PC-9 (cell line): ENCODE results near the gene MOK. TPM values are rescaled to one million over a fixed set of nuclear protein-coding genes. Genes with fewer than 3 reads are reported as not detected.
"Not testable (repeated sequence)": the region's sequence is repeated elsewhere in the genome, so short reads cannot be mapped to it uniquely, and the experiment has no call there.

ENCODE experiments used
- BruUV-seq: library from RNA; stranded (reverse); fragments of 400-500 nt; replicated peaks from 2 replicates; lab custom pipeline; 2021; lab: Mats Ljungman, UMichigan
- CTCF ChIA-PET: fragments of 300-600 bp; sonication (Branson Sonifier 250); formaldehyde crosslinking; loops from one replicate; lab custom pipeline; 2022; ENCODE audit warnings: antibody characterized with exemption; lab: Charles Lee
- POLR2A ChIA-PET: fragments of 300-600 bp; sonication (Branson Sonifier 250); formaldehyde crosslinking; loops from one replicate; lab custom pipeline; 2022; ENCODE audit warnings: antibody characterized with exemption; ENCODE audit not compliant: unreplicated experiment; lab: Charles Lee
- DNase-seq, 2 experiments: peaks; one replicate each; pipeline versions ENCODE4 v3.0.0 to v3.0.0-alpha.2; 2015 to 2022; ENCODE audit warnings: mixed read lengths in 1 of 2
- H2AFZ ChIP-seq: fragments of 200-600 bp; sonication (generic); 2 replicates; pipeline ENCODE4 v1.8.1; 2017; ENCODE audit warnings: antibody characterized with exemption
- H3F3A ChIP-seq: fragments of 200-600 bp; sonication (generic); 2 replicates; pipeline ENCODE4 v1.8.1; 2017; ENCODE audit warnings: antibody characterized with exemption, mild to moderate bottlenecking, low read depth; ENCODE audit not compliant: insufficient read depth
- H3K27ac ChIP-seq: fragments of 200-600 bp; sonication (generic); 2 replicates; pipeline ENCODE4 v1.6.1; 2016; ENCODE audit warnings: mixed run types
- H3K27me3 ChIP-seq: fragments of 200-600 bp; sonication (generic); 2 replicates; pipeline ENCODE4 v1.6.1; 2016; ENCODE audit warnings: low read depth, mixed run types; ENCODE audit not compliant: insufficient read depth
- H3K36me3 ChIP-seq: fragments of 200-600 bp; sonication (generic); 2 replicates; pipeline ENCODE4 v1.6.1; 2016; ENCODE audit warnings: low read depth, mixed run types
- H3K4me1 ChIP-seq: fragments of 200-600 bp; sonication (generic); replicated peaks from 2 replicates; pipeline ENCODE4 v1.6.1; 2016; ENCODE audit warnings: mixed run types; ENCODE audit not compliant: insufficient read depth
- H3K4me2 ChIP-seq: fragments of 200-600 bp; sonication (generic); 2 replicates; pipeline ENCODE4 v1.6.1; 2017; ENCODE audit warnings: mixed run types
- H3K4me3 ChIP-seq: fragments of 200-600 bp; sonication (generic); 2 replicates; pipeline ENCODE4 v1.6.1; 2016; ENCODE audit warnings: mixed run types
- H3K79me2 ChIP-seq: fragments of 200-600 bp; sonication (generic); 2 replicates; pipeline ENCODE4 v1.6.1; 2017; ENCODE audit warnings: low read depth, mixed run types
- H3K9me2 ChIP-seq: fragments of 200-600 bp; sonication (generic); 2 replicates; pipeline ENCODE4 v1.8.1; 2017; ENCODE audit warnings: mild to moderate bottlenecking; ENCODE audit not compliant: insufficient read depth
- H3K9me3 ChIP-seq: fragments of 200-600 bp; sonication (generic); 2 replicates; pipeline ENCODE4 v1.8.1; 2016; ENCODE audit warnings: low read depth; ENCODE audit not compliant: insufficient read depth
- H4K20me1 ChIP-seq: fragments of 200-600 bp; sonication (generic); 2 replicates; pipeline ENCODE4 v1.8.1; 2017; ENCODE audit not compliant: insufficient read depth
- CTCF ChIP-seq: fragments of 200-600 bp; sonication (generic); conservative IDR thresholded peaks from 2 replicates; pipeline ENCODE4 v1.6.1; 2017; ENCODE audit warnings: mixed run types, antibody characterized with exemption, mild to moderate bottlenecking, moderate library complexity
- EZH2 ChIP-seq: fragments of 200-600 bp; sonication (generic); IDR thresholded peaks from 2 replicates; pipeline ENCODE4 v1.8.0; 2017; ENCODE audit warnings: antibody characterized with exemption, low read depth
- intact Hi-C: fragments of 100-400 bp; cut with micrococcal nuclease; formaldehyde crosslinking; loops from one replicate; pipeline ENCODE4 v1.10.0; 2022; ENCODE audit not compliant: unreplicated experiment
- total RNA-seq: library from RNA; stranded (reverse); gene quantifications from 2 replicates; pipeline ENCODE4 v1.2.3, GENCODE V29; 2021

Gene MOK
- total RNA-seq, 1 experiment from 2014 or later: 74.3 TPM

DNA sequence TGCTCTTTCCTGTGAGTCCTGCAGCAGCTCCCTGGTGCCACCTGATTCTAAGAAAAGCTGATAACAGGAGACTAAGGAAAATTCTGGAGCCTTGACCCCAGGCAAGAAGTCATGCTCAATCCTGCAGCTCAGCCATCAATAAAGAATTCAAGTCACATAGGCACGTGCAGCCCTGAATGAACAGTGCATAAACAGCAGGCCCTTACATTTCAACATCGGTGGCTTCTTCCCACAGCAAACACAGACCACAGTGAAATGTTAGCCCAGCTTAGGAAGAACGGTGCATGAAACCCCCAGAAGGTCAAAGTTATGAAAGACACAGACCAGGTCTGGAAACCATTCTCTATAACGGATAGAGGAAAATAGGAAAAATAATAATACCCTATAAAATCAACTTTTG, 47.2 kb upstream of the MOK start:
- H4K20me1 ChIP-seq: no peaks in the 10 kb centered on the region
- no peaks in the 10 kb centered on the region for H3K9me3 ChIP-seq
- H3F3A ChIP-seq: no peaks in the 10 kb centered on the region; the same call in 1 of the 2 replicates
- no peak overlapping the region for H3K4me2 ChIP-seq
- no peaks in the 10 kb centered on the region for H3K79me2 ChIP-seq
- peaks cover 46% of the 10 kb centered on the region for H3K36me3 ChIP-seq
- no peak overlapping the region for H2AFZ ChIP-seq
- TF ChIP-seq EZH2 (no peak), CTCF (no peak)
- no peaks in the 10 kb centered on the region for H3K9me2 ChIP-seq
- POLR2A ChIA-PET: no interaction called here
- no peaks in the 10 kb centered on the region for H3K27me3 ChIP-seq
- no peaks in the 10 kb centered on the region for H3K4me1 ChIP-seq
- DNase-seq: peak in 1 of 2 experiments; percentile 15
- H3K4me3 ChIP-seq: no peak overlapping the region
- intact Hi-C loops: no loop called here
- CTCF ChIA-PET: no interaction called here
- BruUV-seq: no TSS peak
- no peak overlapping the region for H3K27ac ChIP-seq

DNA sequence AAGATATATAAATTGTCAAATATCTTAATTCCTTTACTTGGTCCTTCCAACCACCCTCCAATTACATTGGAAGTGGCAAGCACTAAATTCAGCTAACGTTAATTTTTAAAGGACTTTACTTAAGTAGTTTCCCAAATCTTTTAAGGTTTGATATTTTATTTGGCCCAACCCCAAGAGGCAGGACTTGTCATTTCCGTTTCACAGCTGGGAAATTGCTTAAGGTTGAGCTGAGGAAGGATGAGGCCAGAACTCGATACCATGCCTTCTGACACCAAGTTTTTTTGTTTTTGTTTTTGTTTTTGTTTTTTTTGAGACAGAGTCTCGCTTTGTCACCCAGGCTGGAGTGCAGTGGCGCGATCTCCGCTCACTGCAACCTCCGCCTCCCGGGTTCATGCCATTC, 46.6 kb upstream of the MOK start:
- H3F3A ChIP-seq, H3K9me2 ChIP-seq, intact Hi-C loops, H3K4me1 ChIP-seq, H3K9me3 ChIP-seq, H3K27me3 ChIP-seq, H4K20me1 ChIP-seq, H3K79me2 ChIP-seq, BruUV-seq, POLR2A ChIA-PET, H2AFZ ChIP-seq, CTCF ChIA-PET, H3K27ac ChIP-seq, H3K4me3 ChIP-seq, H3K4me2 ChIP-seq: not testable (repeated sequence)
- peaks cover 46% of the 10 kb centered on the region for H3K36me3 ChIP-seq
- DNase-seq: peak in 1 of 2 experiments; percentile 20

DNA sequence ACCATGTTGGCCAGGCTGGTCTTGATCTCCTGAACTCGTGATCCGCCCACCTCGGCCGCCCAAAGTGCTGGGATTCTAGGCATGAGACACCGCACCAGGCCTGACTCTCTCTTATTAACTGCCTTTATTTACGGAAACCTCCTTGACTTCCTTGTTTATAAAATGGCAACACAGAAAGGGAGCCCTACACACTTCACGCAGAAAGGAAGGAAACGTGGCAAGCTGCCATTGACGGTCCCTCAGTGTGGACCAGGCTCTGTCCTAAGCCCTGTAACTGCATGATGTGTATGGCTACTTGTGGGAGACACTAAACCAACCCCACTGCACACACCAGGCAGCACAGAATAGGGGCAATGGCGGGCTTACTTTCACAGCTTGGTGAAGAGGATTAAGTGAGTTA, 46.1 kb upstream of the MOK start:
- Histone ChIP-seq H3K4me3 (no peak overlapping the region), H3K27ac (no peak overlapping the region), H3K9me2 (no peaks in the 10 kb centered on the region), H3F3A (no peaks in the 10 kb centered on the region), H3K4me2 (no peak overlapping the region), H3K4me1 (no peaks in the 10 kb centered on the region), H3K27me3 (no peaks in the 10 kb centered on the region), H3K79me2 (no peaks in the 10 kb centered on the region), H3K36me3 (peaks cover 41% of the 10 kb centered on the region), H2AFZ (no peak overlapping the region), H4K20me1 (no peaks in the 10 kb centered on the region), H3K9me3 (no peaks in the 10 kb centered on the region)
- BruUV-seq: no TSS peak
- POLR2A ChIA-PET: no interaction called here
- intact Hi-C loops: no loop called here
- peak in 1 of 2 experiments; percentile 10 for DNase-seq
- CTCF ChIA-PET: no interaction called here
- TF ChIP-seq CTCF: no peak
- TF ChIP-seq EZH2: no peak

- peaks cover 13% of the 10 kb centered on the region; the same call in 1 of the 2 replicates for H3F3A ChIP-seq
- no TSS peak for BruUV-seq
- no peak overlapping the region for H2AFZ ChIP-seq
- H3K4me2 ChIP-seq: no peak overlapping the region
- peaks cover 18% of the 10 kb centered on the region for H3K36me3 ChIP-seq
- no peaks in the 10 kb centered on the region for H3K27me3 ChIP-seq
- intact Hi-C loops: no loop called here
- no peaks in the 10 kb centered on the region for H3K79me2 ChIP-seq
- no peak for TF ChIP-seq CTCF
- no peak for TF ChIP-seq EZH2
- H3K4me1 ChIP-seq: no peaks in the 10 kb centered on the region
- H4K20me1 ChIP-seq: no peaks in the 10 kb centered on the region
- CTCF ChIA-PET: no interaction called here
- no peaks in the 10 kb centered on the region for H3K9me2 ChIP-seq
- H3K27ac ChIP-seq: no peak overlapping the region
- no peaks in the 10 kb centered on the region for H3K9me3 ChIP-seq
- no peak overlapping the region for H3K4me3 ChIP-seq
- POLR2A ChIA-PET: no interaction called here
- DNase-seq: no peak
These were observed 43.4 kb upstream of the MOK start for GRCh38 chr14:102348376-102348775.
